ENCODE results near the gene PSMC2.

PSMC2 gene

DNA sequence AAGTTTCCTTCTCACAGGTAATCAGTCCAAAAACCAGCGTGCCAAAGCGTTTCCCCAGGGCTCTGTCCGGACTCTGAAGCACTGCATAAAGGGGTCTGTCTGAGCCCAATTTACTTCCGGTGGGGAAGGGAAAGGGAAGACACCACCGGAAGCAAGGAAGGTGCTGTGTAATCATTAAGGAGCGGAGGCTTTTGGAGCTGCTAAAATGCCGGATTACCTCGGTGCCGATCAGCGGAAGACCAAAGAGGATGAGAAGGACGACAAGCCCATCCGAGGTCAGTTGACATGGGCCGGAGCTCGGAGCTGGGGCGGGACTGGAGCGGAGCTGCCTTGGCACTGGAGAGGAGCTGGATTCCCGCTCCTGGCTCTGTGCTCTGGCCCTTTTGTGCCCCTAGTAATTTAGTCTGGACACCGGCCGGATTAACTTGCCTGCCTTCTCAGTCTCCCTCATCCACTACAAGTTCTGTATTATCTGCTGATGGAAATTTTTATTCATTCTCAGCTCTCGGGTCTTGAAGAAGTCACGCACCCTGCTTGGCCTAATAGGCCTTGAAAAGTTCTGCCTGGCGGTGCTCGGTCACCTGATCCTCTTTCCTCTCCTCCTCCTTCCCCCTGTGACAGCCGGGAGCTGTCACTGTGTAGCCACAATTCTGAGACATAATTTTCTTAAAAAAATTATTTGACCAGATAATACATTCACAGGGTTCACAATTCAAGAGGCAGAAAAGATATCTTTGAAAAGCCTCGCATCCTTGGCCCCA, at the start of gene PSMC2:
TSS of gene PSMC2 (plus strand) at position 137 of the 761 bp plus-strand sequence. CDS start at position 206, 69 bp downstream.
- in situ Hi-C loops (cut with HindIII; ENCODE audit: low sequenced_read_pairs), result no loop called here

DNA sequence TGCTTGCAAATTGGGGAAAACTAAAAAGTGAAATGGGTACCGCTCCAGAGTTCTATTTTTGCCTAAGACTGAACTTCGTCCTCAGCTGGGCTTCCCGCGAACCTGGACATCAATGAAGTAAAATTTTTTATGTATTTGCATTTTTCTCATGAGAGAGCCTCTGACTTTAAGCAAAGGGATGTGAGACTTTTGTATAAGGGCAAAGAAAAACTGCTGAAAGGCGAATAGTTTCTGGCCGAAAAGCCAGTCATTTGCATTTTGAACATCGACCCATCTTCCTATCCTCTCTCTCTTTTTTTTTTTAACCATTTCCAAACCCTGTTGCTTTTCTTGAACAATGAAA, 49.6 kb upstream of the PSMC2 start:
- in situ Hi-C loops (cut with HindIII; ENCODE audit: low sequenced_read_pairs), result loop anchor here (10.0 kb wide), 1 partner anchor 117 kb away; no protein-coding TSS in a partner anchor

DNA sequence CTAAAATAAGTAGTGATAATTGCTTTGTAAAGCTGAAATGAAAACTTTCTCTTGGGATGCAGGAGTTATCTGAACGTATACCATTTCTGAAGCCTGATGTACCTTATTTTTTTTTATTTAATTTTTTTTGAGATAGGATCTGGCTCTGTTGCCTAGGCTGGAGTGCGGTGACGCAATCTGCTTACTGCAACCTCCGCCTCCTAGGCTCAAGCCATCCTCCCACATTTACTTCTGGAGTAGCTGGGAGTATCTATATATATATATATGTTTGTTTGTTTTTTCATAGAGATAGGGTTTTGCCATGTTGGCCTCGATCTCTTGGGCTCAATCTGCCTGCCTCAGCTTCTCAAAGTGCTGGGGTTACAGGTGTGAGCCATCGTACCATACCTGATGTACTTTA, 47.8 kb upstream of the PSMC2 start:
- in situ Hi-C loops (cut with HindIII; ENCODE audit: low sequenced_read_pairs), result loop anchor here (10.0 kb wide), 1 partner anchor 115 kb away; no protein-coding TSS in a partner anchor

DNA sequence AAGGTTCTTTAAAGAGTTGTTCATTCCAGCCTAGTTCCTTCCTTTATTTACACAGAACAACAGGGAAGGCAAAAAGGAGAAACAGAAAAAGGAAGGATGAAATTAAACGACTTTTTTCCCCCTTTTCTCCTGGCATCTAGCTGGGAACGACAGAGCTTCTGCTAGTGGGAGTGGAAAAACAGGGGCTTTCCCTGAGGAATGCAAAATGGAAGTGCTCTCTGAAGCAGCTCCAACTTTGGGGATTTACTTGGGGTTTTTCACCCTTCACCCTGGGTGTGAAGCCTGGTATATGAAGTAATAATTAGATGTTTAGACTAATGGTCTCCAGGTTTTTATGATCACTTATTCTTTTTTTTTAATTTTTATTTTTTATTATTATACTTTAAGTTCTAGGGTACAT, 46.0 kb upstream of the PSMC2 start:
- in situ Hi-C loops (cut with HindIII; ENCODE audit: low sequenced_read_pairs), result no loop called here

DNA sequence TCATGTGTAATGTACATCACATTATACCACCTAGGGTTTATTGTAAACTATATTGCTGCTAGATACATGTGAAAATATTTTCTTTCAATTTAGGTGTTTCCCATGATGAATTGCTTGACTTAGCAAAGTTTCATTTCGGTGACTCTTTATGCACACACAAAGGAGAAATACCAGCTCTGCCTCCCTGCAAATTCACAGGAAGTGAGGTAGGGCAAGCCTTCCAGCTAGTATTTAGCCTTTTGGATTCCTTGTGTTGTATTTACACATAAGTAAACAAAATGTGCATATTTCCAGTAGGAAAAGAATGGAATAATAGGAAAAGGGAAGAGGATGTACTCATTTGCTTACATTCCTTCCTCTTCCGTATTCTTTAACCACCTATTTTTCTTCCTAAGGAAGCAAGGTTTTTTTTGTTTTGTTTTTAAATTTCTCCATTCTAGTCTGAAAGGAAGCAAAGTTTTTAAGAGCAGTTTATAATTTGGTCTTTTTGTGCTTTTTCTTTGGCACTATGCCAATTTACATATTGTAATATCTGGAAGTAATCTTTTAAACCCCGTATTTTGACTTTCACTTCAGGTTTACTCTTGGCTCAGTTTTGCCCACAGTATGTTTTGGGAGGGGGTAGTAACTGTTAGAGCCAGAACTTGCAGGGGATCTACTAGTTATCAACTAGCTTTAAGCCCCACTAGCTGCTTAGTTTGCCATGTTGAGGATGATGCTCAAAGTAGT, 39.8 kb upstream of the PSMC2 start:
- in situ Hi-C loops (cut with HindIII; ENCODE audit: low sequenced_read_pairs), result loop anchor here (5.0 kb wide), 1 partner anchor 35 kb away; the partner anchor contains the start of gene DNAJC2

DNA sequence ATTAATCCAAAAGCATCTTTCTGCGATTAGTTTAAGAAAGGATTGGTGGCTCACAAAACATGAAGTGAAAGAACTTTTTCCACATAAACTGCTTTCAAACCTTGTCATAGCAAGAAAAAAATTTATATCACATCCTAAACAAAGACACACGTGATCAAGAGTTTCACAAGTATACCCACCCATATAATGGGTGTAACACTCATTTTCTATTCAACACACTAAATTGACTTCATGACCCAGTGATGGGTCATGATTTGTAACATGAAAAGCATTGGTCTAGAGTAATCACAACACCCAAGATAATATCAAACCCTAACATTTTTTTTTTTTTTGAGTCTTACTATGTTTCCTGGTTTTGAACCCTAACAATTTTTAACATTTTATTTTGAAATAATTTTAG, 32.6 kb upstream of the PSMC2 start:
- in situ Hi-C loops (cut with HindIII; ENCODE audit: low sequenced_read_pairs), result no loop called here

DNA sequence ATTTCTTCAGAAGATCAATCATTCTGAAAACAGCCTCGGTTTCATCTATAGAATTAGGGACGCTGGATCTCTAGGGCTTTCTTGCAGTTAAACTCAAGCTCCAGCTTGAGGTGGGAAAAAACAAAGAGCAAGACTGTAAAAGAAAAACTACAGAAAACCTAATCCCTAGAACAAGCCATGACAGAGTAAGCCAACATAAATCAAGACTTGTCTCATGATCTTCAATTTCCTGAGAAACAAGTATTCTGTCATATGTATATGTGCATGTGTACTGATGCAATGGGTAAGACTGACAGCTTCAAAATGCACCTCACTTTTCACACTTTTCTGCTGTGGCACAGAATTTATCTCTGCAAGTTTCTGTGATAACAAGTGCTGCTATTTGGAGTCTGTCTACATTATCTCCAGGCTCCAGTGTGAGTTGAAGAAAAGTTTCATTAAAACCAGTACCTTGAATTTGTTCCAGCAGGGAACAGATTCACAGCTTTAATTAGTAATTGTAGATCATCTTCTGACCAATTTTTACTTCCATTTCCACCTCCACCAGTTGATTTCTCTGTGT, 31.0 kb upstream of the PSMC2 start:
- in situ Hi-C loops (cut with HindIII; ENCODE audit: low sequenced_read_pairs), result no loop called here

DNA sequence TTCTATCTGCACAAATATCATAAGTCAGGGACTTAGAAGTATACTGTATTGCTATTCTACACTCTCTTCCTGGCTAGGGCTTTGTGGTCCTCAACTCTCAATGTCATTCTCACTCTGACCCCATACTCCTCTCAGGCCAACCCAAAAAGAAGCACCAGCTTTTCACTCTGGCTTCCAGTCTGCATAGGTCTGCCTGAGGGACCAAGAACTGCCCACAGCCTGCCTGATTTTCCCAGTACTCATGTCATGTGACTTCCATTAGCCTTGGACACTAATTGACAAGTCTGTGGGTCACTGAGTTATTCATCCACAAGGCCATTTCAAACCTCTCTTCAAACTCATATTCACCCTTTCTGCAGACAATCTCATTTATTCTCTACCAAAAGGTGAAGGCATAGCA, 30.4 kb upstream of the PSMC2 start:
- in situ Hi-C loops (cut with HindIII; ENCODE audit: low sequenced_read_pairs), result no loop called here

DNA sequence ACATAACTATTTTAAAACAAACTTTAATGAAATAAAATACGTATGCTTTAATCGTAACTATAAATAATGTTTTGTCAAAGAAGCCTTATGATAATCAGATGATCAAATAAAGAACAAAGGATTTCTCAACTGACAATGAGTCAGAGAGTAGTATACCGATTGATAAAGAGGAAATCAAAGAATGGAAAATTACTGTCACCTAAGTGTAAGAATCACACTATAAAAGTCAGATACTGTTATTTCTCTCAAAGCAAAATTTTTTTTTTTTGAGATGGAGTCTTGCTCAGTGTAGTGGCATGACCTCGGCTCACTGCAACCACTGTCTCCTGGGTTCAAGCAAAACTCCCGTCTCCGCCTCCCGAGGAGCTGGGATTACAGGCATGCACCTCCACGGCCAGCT, 21.7 kb upstream of the PSMC2 start:
- in situ Hi-C loops (cut with HindIII; ENCODE audit: low sequenced_read_pairs), result no loop called here

DNA sequence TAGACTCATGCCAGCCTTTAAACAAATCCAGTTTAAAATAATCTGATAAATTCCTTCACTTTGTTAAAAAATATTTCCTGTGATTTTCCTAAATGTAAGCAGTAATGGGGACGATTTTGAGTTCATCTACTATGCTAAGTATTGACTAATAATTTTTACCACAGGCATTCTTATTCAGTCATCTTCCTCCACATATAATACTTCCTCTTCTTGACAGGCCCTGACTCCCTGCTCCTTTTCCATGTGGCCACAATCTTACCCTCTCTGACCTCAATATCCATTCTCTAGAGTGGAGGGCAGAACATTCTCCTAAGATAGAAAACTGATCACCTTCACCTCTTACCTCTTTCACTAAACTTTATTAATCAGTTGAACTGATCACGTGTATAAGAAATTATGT, 10.7 kb upstream of the PSMC2 start:
- in situ Hi-C loops (cut with HindIII; ENCODE audit: low sequenced_read_pairs), result no loop called here

DNA sequence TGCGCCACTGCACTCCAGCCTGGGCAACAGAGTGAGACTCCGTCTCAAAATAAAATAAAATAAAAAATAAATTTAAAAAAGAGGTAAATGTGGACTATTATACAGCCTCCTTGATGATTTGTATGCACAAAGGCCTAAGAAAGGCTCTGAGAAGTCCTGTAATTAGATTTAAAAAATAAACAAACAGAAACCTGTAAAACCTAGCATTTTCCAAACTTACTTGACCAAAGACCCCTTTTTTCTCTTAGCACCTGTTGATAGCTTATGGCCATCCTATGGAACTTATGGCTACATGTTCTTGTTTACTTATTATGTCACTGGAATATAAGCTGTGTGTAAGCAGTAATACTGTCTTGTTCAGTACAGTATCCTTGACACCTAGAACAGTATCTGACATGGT, 8.6 kb upstream of the PSMC2 start:
- in situ Hi-C loops (cut with HindIII; ENCODE audit: low sequenced_read_pairs), result no loop called here

DNA sequence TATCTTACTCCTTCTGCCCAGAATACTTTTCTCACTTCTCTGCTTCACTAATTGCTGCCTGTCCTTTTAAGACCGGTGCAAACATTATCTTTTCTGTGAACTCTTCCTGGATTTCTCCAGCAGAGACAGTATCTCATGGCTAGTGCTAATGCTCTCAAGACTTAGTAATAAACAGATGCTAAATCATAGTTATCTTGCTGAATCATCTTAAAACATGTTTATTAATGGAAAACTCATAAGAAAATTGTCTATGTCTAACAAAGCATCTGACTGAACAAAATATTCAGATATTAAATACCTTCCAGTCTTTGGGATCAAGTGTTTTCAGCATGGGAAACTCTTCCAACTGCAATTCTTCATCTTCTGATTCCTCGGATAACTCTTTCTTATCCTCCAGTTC, 6.0 kb upstream of the PSMC2 start:
- in situ Hi-C loops (cut with HindIII; ENCODE audit: low sequenced_read_pairs), result loop anchor here (5.0 kb wide), 1 partner anchor 34 kb away; no protein-coding TSS in a partner anchor

DNA sequence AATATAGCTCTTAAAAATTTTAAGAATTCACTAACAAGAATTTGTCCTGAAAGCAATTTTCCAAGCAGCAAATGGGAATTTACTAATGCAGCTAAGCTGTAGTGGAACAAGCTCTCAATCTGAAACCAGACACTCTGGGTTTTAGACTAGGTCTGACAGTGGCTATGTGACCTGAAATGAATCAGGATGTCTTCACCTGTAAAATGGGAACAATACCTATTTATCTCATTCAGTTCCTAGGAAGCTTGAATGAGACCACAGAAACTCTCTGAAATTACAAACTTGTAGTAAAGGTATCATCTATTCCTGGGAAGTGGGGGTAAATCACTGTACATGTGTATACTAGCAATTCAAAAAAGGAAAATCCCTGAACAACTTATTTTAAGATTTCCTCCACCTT, 4.1 kb upstream of the PSMC2 start:
- in situ Hi-C loops (cut with HindIII; ENCODE audit: low sequenced_read_pairs), result loop anchor here (5.0 kb wide), 1 partner anchor 36 kb away; no protein-coding TSS in a partner anchor

DNA sequence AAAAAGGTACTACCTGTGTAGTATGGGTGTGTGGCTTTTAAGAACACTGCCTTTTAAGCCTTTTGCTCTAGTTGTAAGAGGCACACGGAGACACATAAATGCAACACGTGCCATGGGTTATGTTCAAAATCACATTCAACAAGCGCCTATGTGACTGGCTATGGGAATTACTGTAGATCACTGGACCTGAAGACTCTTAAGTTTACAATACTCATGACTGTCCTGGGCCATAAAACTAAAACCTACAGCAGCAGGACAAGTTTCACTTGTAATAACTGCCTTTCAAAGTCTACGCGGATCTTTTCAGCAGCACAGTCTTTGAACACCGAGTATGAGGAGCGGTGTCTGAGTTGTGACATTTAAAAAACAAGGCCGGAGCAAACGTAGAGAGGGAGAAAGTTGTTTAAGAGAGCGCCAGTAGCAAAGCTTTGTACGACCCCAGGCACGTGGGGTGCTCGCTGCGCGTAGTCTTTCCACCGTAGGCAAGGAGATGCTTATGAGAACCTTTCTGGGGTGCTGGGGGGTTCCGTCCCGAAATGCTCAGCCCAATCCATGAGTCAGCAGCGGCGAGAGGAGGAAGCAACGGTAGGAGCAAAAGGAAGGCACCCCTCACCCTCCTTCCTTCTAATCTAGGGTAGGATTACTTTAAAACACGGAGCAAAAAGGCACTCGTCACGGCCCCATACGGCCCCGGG, 3.5 kb upstream of the PSMC2 start:
- in situ Hi-C loops (cut with HindIII; ENCODE audit: low sequenced_read_pairs), result loop anchor here (5.0 kb wide), 1 partner anchor 37 kb away; no protein-coding TSS in a partner anchor

DNA sequence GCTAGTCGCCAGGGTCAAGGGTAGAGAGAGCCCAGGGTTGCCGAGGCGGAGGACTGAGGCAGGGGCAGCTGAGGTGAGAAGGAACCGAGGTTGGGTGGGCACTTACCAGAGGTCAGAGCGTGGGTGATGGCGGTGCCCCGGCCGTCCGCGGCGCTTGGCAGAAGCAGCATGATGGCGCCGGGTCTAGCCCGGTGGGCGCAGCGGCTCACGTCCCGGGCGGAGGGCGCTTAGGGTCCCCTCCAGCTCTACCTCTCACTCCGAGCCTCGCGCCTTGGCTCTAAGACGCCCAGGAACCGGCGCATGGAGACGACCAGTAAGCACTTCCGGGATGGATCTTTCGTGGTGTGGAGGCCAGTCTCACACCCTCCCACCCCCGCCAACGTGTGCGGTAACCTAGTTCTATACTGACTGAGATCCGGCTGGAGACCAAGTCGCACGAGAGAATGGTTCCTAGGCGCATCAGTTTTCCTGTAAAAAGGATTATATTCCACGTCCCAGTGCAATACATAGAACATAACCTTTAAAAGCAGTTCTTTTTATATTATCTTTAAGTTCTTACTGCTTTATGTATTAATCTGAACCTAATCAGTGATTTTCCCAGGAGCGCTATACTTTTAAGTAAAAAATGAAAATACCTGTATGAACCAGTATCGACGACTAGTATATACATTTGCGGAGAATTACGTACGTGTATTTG, 2.8 kb upstream of the PSMC2 start, which contains the start of gene DNAJC2:
TSS of gene DNAJC2 (minus strand) at position 315 of the 697 bp plus-strand sequence. CDS start at position 170, 145 bp downstream.
- in situ Hi-C loops (cut with HindIII; ENCODE audit: low sequenced_read_pairs), result loop anchor here (5.0 kb wide), 1 partner anchor 37 kb away; no protein-coding TSS in a partner anchor

DNA sequence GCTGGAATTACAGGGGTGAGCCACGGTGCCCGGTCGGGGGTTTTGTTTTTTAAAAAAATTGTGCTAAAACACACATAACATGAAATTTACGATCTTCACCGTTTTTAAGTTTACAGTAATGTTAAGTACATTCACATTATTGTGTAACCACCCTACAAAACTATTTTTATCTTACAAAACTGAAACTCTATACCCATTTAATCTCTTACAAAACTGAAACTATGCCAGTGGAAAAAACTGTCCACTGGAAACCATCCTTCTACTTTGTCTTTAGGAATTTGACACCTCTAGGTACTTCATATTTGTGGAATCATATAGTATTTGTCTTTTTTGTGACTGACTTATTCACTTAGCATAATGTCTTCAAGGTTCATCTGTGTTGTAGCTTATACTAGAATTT, 1.0 kb upstream of the PSMC2 start:
- in situ Hi-C loops (cut with HindIII; ENCODE audit: low sequenced_read_pairs), result no loop called here

DNA sequence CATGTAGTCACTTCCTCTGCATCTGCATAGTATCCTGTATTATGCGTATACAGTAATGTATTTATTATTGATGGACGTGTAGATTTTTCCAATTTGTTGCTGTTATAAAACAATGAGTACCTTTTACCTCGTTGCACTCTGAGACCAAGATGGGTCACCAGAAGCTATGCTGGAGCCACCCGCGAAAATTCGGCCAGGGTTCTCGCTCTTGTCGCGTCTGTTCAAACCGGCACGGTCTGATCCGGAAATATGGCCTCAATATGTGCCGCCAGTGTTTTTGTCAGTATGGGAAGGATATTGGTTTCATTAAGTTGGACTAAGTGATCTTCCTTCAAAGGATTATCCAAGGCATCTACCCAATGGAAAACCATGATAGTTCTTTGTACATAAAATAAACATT, 1.0 kb downstream of the PSMC2 start:
- in situ Hi-C loops (cut with HindIII; ENCODE audit: low sequenced_read_pairs), result no loop called here

DNA sequence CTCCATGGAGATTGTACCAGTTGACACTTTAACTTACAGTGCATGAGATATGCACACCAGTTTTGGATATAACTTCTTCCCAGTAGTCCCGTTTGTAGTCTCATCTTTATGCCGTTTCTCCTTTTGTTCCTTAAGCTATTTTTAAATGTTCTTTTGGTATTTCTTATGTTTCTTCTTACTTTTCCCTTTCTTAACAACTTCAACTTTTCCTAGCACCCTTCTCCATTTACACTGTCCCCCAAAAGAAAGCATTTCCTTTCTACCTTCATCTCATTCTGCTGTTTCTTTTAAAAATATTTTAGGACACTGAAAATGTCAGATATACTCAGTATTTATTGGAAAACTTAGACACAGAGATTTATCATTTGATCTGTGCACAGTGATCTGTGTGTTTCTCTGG, 1.5 kb downstream of the PSMC2 start:
- in situ Hi-C loops (cut with HindIII; ENCODE audit: low sequenced_read_pairs), result no loop called here

DNA sequence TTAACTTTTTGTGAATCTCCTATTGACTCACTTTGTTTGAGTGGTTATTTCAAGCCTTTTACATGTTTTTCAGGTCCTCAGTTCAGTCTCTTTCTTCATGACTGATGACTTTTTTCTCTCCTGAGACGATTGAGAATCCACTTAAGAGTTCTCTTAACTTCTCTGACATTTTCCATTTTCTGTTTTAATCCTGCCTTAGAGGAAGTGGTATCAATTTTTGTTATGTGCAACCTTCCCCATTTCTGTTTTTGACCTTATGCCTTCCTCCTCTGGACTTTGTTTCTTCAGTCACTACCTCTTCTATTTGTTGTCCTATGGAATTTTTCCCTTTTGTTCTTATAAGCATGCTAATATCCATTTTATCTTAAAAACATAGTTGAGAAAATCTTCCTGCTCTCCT, 2.4 kb downstream of the PSMC2 start:
- in situ Hi-C loops (cut with HindIII; ENCODE audit: low sequenced_read_pairs), result no loop called here

DNA sequence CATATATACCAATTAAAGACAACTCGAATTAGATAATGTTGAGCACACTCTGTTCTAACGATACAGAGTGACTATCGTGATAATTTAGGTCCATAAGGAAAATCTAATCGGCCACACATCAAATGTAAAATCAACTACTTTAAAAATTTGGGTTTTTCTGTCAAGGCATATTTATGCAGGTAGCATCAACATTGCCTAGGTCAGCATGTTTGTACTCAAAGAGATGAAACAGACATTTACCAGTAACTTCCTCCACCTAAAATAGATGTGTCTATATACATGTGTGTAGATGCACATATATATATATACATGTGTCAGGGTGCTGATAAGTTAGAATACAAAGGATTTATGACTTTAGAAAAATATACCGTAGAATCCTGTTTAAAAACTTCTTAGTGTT, 22.0 kb downstream of the PSMC2 start:
- in situ Hi-C loops (cut with HindIII; ENCODE audit: low sequenced_read_pairs), result no loop called here

Data from DLD1 (cell line).